ENCODE data around the gene ATP1A1. TPM values are rescaled to one million over a fixed set of nuclear protein-coding genes. Genes with fewer than 3 reads are reported as not detected.

ATP1A1 gene
- total RNA-seq, 3 donors from 2014 or later: 334 to 383 (median 337) TPM

- ATAC-seq: no peak
- H3K4me1 Mint-ChIP-seq (ENCODE audit: low read depth): no peaks in the 10 kb centered on the region
- peak overlapping the region; percentile 37 for H3K4me3 Mint-ChIP-seq
- no peaks in the 10 kb centered on the region for H3K9me3 Mint-ChIP-seq
- H3K36me3 Mint-ChIP-seq (ENCODE audit: insufficient read depth): no peaks in the 10 kb centered on the region
- DNase-seq: no peak
- peaks cover 2% of the 10 kb centered on the region for H3K27me3 Mint-ChIP-seq (ENCODE audit: low read depth)
These were observed 60.5 kb downstream of the ATP1A1 start for GRCh38 chr1:116433275-116434257.

DNA sequence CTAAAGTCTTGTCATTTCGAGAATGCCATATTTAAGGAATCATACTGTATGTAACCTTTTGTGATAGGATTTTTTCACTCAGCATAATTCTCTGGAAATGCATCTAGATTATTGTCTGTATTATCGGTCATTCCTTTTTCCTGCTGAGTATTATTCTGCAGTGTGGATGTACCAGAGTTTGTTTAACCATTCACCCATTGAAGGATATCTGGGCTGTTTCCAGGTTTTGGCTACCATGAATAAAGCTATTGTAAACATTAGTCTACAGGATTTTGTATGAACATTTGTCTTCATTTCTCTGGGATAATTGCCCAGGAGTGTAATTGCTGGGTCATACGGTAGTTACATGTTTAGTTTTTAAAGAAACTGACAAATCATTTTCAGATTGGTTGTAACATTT, 61.8 kb downstream of the ATP1A1 start:
- Mint-ChIP-seq H3K36me3 (ENCODE audit: insufficient read depth) (no peaks in the 10 kb centered on the region), H3K4me3 (no peak overlapping the region), H3K4me1 (ENCODE audit: low read depth) (no peaks in the 10 kb centered on the region), H3K27me3 (ENCODE audit: low read depth) (peaks cover 2% of the 10 kb centered on the region), H3K9me3 (no peaks in the 10 kb centered on the region)
- no peak for ATAC-seq
- DNase-seq: no peak

DNA sequence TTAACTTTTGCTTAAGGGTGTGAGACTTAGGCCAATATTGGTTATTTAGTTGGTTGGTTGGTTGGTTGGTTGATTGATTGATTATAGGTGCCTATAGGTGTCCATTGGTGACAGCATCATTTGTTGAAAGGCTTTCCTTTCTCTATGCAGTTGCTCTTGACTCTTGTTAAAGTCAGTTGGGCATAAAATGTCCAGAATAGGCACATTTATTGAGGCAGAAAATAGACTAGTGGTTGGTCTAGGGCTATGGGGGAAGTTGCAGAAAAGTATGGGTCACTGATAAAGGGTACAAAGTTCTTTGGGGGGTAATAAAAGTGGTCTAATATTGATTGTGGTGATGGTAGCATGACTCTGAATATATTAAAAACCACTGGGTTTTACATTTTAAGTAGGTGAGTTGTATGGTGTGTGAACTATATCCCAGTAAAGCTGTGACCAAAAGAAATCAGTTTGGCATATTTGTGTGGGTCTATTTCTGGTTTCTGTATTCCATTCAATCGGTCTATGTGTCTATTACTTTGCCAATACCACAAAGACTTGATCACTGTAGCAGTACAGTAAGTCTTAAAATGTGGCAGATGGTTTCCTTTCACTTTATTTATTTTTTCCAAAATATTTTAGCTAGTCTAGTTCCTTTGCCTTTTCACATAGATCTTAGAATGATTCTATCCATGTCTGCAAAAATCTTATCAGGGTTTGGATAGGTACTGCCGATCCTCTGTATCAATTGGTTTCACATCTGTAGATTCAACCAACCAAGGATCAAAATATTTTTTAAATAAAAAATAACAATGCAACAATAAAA, 63.0 kb downstream of the ATP1A1 start:
- ATAC-seq: peak in 1 of 2 donors; percentile 14
- peaks cover 3% of the 10 kb centered on the region for H3K27me3 Mint-ChIP-seq (ENCODE audit: low read depth)

GRCh38 chr1:116436611-116436970, 63.5 kb downstream of the ATP1A1 start:
- H3K27me3 Mint-ChIP-seq (ENCODE audit: low read depth): peaks cover 5% of the 10 kb centered on the region
- no peak overlapping the region for H3K4me3 Mint-ChIP-seq
- no peaks in the 10 kb centered on the region for H3K36me3 Mint-ChIP-seq (ENCODE audit: insufficient read depth)
- H3K4me1 Mint-ChIP-seq (ENCODE audit: low read depth): peaks cover 2% of the 10 kb centered on the region
- DNase-seq (no peak), ATAC-seq (no peak)
- H3K9me3 Mint-ChIP-seq: no peaks in the 10 kb centered on the region

More for the DNA sequence above, 63.0 kb downstream of the ATP1A1 start:
- no peak overlapping the region for H3K4me3 Mint-ChIP-seq
- peaks cover 2% of the 10 kb centered on the region for H3K4me1 Mint-ChIP-seq (ENCODE audit: low read depth)
- no peaks in the 10 kb centered on the region for H3K9me3 Mint-ChIP-seq
- DNase-seq: no peak
- H3K36me3 Mint-ChIP-seq (ENCODE audit: insufficient read depth): no peaks in the 10 kb centered on the region

DNA sequence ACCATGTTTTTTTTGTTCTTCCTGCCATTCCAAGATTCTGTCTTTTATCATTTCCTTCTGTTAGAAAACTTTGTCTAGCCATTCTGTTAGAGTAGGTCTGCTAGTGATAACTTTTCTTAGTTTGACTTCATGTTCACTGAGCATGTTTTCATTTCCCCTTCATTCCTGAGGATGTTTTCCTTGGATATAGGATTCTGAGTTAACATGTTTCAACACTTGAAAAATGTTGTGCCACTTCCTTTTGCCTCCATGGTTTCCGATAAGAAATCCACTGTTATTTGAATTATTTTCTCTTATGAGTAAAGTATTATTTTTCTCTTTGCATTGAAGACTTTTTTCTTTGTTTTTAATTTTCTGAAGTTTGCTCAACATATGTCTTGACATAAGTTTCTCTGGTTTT, 66.7 kb downstream of the ATP1A1 start:
- H3K4me3 Mint-ChIP-seq: no peak overlapping the region
- H3K27me3 Mint-ChIP-seq (ENCODE audit: low read depth): peaks cover 11% of the 10 kb centered on the region
- ATAC-seq: no peak
- DNase-seq: no peak
- H3K4me1 Mint-ChIP-seq (ENCODE audit: low read depth): peaks cover 2% of the 10 kb centered on the region
- no peaks in the 10 kb centered on the region for H3K36me3 Mint-ChIP-seq (ENCODE audit: insufficient read depth)
- no peaks in the 10 kb centered on the region for H3K9me3 Mint-ChIP-seq

GRCh38 chr1:116440731-116441130, 67.7 kb downstream of the ATP1A1 start:
- ATAC-seq (no peak), DNase-seq (no peak)
- H3K4me3 Mint-ChIP-seq: no peak overlapping the region
- H3K4me1 Mint-ChIP-seq (ENCODE audit: low read depth): peaks cover 2% of the 10 kb centered on the region
- no peaks in the 10 kb centered on the region for H3K9me3 Mint-ChIP-seq
- no peaks in the 10 kb centered on the region for H3K36me3 Mint-ChIP-seq (ENCODE audit: insufficient read depth)
- peaks cover 11% of the 10 kb centered on the region for H3K27me3 Mint-ChIP-seq (ENCODE audit: low read depth)

DNA sequence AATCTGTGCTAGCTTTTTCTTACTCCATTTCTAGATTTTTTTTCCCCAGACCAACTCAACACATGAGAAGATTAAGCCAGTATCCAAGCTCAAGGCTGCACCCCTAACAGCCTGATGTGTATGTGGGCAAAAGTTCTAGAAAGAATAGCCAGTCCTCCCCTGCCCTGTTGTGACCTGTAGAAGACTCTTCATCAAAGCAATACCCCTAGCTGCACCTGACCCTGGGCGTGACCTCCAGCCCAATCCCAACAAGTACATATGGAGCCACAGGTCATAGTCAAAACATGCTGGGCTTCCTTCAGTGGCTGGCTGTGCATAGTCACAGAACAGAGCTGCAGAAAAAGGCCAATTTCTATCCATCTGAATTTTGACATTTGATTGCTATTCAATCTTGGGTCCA, 72.5 kb downstream of the ATP1A1 start:
- ATAC-seq (no peak), DNase-seq (no peak)
- Mint-ChIP-seq H3K4me3 (no peak overlapping the region), H3K4me1 (ENCODE audit: low read depth) (peaks cover under 1% of the 10 kb centered on the region), H3K27me3 (ENCODE audit: low read depth) (peaks cover 17% of the 10 kb centered on the region), H3K36me3 (ENCODE audit: insufficient read depth) (no peaks in the 10 kb centered on the region), H3K9me3 (no peaks in the 10 kb centered on the region)

- Mint-ChIP-seq H3K9me3 (no peaks in the 10 kb centered on the region), H3K4me3 (no peak overlapping the region)
These were observed 73.6 kb downstream of the ATP1A1 start for GRCh38 chr1:116446686-116447085.

GRCh38 chr1:116448785-116449385, 75.8 kb downstream of the ATP1A1 start:
- H3K4me1 Mint-ChIP-seq (ENCODE audit: low read depth): no peaks in the 10 kb centered on the region
- no peak for DNase-seq

More at GRCh38 chr1:116446686-116447085, 73.6 kb downstream of the ATP1A1 start:
- Mint-ChIP-seq H3K4me1 (ENCODE audit: low read depth) (no peaks in the 10 kb centered on the region), H3K36me3 (ENCODE audit: insufficient read depth) (no peaks in the 10 kb centered on the region), H3K27me3 (ENCODE audit: low read depth) (peaks cover 14% of the 10 kb centered on the region)
- ATAC-seq: no peak
- no peak for DNase-seq

DNA sequence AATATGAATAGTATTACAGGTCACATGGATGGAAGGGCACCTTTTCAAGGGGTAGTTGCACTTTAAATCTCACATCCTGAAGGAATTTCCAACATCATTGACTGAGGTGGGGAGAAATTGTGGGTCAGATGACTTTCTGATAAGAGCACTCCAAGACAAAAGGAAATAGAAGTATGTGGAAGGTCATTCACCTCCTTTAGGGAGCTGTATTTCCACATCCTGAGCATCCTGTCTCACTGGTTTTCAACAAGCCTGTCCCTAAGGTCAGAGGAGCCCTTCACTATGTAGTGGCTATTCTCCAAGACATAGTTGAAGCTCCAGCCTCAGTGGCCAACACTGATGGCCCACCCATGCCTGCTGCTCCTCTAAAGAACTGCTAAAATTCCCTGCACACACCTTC, 76.5 kb downstream of the ATP1A1 start:
- Mint-ChIP-seq H3K27me3 (ENCODE audit: low read depth) (peaks cover 7% of the 10 kb centered on the region), H3K4me1 (ENCODE audit: low read depth) (no peaks in the 10 kb centered on the region), H3K9me3 (no peaks in the 10 kb centered on the region), H3K36me3 (ENCODE audit: insufficient read depth) (no peaks in the 10 kb centered on the region), H3K4me3 (no peak overlapping the region)
- no peak for DNase-seq
- ATAC-seq: no peak

More at GRCh38 chr1:116448785-116449385, 75.8 kb downstream of the ATP1A1 start:
- peaks cover 7% of the 10 kb centered on the region for H3K27me3 Mint-ChIP-seq (ENCODE audit: low read depth)
- ATAC-seq: no peak
- H3K4me3 Mint-ChIP-seq: no peak overlapping the region
- no peaks in the 10 kb centered on the region for H3K9me3 Mint-ChIP-seq
- H3K36me3 Mint-ChIP-seq (ENCODE audit: insufficient read depth): no peaks in the 10 kb centered on the region

GRCh38 chr1:116451702-116452101, 78.7 kb downstream of the ATP1A1 start:
- ATAC-seq: no peak
- no peak for DNase-seq
- Mint-ChIP-seq H3K27me3 (ENCODE audit: low read depth) (peaks cover 5% of the 10 kb centered on the region), H3K9me3 (no peaks in the 10 kb centered on the region), H3K36me3 (ENCODE audit: insufficient read depth) (no peaks in the 10 kb centered on the region), H3K4me1 (ENCODE audit: low read depth) (no peaks in the 10 kb centered on the region), H3K4me3 (no peak overlapping the region)

DNA sequence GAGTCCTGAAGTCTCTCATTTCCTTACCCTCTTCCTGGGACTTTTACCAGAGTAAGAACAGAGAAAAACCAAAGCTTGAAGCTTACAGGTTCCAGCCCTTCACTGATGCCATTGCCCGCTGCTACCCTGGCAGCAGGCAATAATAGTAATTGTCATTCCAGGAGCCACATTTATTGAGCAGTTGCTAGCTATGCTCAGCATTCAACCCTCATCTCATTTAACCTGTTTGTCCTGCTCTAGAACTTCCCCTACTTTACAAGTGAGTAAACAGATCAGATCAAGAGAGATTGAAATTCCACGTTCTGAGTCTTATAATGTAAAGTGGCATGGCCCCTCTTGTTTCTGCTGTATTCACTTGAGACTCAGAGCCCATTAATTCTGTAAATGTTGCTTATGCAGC, 80.4 kb downstream of the ATP1A1 start:
- DNase-seq (no peak), ATAC-seq (no peak)
- Mint-ChIP-seq H3K9me3 (no peaks in the 10 kb centered on the region), H3K4me1 (ENCODE audit: low read depth) (no peaks in the 10 kb centered on the region), H3K36me3 (ENCODE audit: insufficient read depth) (no peaks in the 10 kb centered on the region), H3K27me3 (ENCODE audit: low read depth) (peaks cover 5% of the 10 kb centered on the region), H3K4me3 (no peak overlapping the region)

DNA sequence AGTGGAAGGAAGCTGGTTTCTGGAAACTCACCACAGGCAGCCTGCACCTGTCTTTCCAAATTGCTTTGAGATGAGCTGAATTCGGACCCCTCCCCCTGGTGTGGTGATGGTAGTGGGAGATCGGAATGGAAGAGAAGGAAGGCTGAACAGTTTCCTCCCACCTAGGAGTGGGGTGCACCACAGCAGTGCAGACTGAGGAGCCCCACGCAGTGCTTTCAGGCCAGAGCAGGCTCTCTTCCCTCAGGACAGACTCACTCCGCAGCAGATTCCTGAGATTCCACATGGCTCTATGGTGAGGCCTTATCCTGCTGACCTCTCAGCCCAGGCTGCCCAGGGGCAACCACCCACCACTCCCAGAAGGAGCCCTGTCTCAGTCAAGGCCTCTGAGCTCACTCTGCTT, 80.9 kb downstream of the ATP1A1 start:
- ATAC-seq (no peak), DNase-seq (no peak)
- no peaks in the 10 kb centered on the region for H3K4me1 Mint-ChIP-seq (ENCODE audit: low read depth)
- H3K36me3 Mint-ChIP-seq (ENCODE audit: insufficient read depth): no peaks in the 10 kb centered on the region
- H3K4me3 Mint-ChIP-seq: no peak overlapping the region
- no peaks in the 10 kb centered on the region for H3K9me3 Mint-ChIP-seq
- H3K27me3 Mint-ChIP-seq (ENCODE audit: low read depth): peaks cover 3% of the 10 kb centered on the region
